Measurements from ENCODE around the gene EEF1A1.
"Not testable (repeated sequence)": the region's sequence is repeated elsewhere in the genome, so short reads cannot be mapped to it uniquely, and the experiment has no call there.

EEF1A1 gene

DNA sequence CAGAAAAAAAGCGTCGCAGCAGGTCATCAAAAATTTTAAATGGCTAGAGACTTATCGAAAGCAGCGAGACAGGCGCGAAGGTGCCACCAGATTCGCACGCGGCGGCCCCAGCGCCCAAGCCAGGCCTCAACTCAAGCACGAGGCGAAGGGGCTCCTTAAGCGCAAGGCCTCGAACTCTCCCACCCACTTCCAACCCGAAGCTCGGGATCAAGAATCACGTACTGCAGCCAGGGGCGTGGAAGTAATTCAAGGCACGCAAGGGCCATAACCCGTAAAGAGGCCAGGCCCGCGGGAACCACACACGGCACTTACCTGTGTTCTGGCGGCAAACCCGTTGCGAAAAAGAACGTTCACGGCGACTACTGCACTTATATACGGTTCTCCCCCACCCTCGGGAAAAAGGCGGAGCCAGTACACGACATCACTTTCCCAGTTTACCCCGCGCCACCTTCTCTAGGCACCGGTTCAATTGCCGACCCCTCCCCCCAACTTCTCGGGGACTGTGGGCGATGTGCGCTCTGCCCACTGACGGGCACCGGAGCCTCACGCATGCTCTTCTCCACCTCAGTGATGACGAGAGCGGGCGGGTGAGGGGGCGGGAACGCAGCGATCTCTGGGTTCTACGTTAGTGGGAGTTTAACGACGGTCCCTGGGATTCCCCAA lies at the start of gene EEF1A1:
Gene EEF1A1 (minus strand): TSS at position 345 of the 663 bp plus-strand sequence. CDS start 1,006 bp downstream, outside the sequence.
- DNase-seq, result peak; percentile 100

DNA sequence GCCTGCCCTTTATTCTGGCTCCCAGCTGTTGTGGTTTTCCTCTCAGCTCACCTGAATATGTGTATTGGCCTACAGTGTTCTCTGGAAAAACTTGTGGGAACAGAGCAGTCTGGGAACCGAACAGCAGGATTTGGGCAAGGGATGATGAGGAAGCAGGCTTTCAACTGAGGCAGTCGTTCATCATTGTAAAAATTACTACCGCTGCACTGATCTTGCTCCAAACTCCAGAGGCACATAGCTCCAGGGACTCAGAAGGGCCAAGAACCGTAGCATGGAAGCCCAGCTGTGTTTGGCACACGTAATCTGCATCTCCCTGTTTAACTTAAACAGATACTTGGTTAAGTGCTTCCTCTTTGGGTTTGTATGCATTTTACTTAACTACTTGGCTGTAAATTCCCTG lies 48.3 kb upstream of the EEF1A1 start:
- no peak for DNase-seq

GRCh38 chr6:73566954-73567591 lies 46.2 kb upstream of the EEF1A1 start:
- no peak for DNase-seq

GRCh38 chr6:73566486-73566871 lies 45.6 kb upstream of the EEF1A1 start:
- not testable (repeated sequence) for DNase-seq

DNA sequence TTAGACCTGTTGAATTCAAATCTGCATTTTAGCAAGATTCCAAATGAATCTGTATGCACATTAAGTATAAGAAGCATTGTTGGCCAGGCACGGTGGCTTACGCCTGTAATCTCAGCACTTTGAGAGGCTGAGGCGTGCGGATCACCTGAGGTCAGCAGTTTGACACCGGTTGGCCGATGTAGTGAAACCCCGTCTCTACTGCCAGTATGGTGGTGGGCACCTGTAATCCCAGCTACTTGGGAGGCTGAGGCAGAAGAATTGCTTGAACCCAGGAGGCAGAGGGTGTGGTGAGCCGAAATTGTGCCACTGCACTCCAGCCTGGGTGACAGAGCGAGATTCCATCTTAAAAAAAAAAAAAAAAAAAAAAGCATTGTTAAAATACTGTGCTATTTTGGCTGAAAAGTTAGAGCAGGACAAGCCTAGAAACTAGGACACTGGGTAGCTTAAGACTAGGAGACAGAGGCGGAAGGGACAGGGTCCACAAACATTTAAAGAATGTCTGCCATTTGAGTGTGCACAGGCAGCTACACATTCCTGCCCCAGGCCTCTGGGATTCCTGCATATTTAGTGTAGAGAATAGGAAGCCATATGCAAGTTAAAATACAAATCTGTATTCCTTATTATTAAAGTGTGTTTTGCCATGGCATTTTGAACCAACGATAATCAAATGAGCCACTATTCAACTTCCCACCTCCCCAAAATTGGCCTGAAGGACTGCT lies 45.1 kb upstream of the EEF1A1 start:
- DNase-seq, result no peak

- DNase-seq, result no peak
These were observed 43.9 kb upstream of the EEF1A1 start for GRCh38 chr6:73564578-73565345.

GRCh38 chr6:73562558-73562957 lies 41.7 kb upstream of the EEF1A1 start:
- DNase-seq, result no peak

DNA sequence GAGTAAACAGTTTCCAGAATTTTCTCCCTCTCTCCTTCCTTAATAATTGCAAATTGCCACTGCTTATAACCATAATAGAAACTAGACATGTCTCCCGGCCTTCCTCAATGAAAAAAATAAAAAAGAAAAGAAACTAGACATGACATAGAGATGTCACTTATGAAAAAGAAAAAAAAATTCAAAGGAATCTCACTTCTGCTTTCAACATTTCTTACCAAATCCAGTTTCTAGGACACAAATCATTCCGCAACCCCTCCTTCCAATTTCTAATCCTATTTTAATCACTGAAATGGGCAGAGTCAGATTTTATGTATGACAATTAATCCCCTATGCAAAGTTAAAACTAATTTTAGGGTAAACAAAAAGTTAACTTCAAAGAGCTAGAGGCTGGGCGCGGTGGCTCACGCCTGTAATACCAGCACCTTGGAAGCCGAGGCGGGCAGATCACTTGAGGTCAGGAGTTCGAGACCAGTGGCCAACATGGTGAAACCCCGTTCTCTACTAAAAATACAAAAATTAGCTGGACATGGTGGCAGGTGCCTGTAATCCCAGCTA lies 40.1 kb upstream of the EEF1A1 start:
- DNase-seq, result no peak

DNA sequence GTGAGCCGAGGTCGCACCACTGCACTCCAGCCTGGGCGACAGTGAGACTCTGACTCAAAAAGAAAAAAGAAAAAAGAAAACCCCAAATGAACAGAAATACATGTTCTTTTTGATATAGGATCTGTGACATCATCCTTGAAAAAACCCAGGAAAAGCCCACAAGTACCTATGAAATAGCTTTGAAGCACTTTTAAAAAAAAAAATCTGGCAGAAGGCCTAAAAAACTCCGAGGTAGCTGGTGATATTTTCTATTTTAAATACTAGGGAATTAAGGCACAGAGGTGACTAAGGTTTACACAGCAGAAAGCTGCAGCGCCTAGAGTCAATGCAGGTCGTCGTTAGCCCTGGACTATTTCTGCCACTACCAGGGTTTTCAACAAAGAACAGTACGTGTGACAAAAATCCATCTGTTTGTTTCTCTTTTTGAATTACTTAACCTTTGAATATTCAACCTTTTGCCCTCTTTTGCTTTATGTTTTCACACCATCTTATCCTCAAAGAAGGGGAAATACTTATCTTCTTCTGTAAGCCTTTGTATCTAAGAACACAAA lies 39.4 kb upstream of the EEF1A1 start:
- no peak for DNase-seq

GRCh38 chr6:73559399-73559794 lies 38.6 kb upstream of the EEF1A1 start:
- DNase-seq, result not testable (repeated sequence)

DNA sequence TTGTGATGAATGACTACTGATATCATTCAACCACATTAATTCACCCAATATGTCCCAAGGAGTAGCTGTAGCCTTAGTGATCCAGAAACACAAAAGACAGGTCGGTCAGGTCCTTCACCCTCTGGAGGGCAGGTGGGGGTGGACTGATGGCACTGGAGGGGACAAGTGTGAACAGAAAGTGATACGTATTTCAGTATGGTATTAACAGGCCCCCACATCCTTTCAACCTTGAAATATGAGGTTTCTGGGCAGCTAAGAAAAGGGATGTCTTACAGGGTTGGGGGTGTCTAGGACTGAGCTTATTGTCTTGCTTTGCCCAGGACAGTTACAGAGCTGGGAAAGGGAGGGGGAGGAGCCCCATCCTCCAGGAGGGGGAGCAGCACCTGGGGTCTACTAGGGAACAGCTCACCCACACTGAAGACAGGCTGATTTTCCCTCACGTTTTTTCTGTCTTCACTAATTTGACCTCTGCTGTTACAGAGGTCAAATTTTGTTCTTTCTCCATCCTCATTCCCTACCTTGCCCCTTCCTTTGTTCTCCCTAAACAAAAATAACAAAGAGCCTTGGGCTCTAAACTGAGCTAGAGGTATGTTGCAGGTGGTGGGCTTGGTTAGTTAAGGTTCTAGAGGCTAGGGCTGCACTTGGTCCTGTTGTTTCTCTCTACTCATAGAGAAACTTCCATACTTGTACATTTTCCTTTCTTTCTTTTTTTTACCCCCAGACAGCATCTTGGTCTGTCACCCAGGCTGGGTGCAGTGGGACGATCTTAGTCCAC lies 38.0 kb upstream of the EEF1A1 start:
- DNase-seq, result no peak

- no peak for DNase-seq
These were observed 36.0 kb upstream of the EEF1A1 start for GRCh38 chr6:73556836-73557235.

- not testable (repeated sequence) for DNase-seq
These were observed 34.6 kb upstream of the EEF1A1 start for GRCh38 chr6:73555380-73555949.

DNA sequence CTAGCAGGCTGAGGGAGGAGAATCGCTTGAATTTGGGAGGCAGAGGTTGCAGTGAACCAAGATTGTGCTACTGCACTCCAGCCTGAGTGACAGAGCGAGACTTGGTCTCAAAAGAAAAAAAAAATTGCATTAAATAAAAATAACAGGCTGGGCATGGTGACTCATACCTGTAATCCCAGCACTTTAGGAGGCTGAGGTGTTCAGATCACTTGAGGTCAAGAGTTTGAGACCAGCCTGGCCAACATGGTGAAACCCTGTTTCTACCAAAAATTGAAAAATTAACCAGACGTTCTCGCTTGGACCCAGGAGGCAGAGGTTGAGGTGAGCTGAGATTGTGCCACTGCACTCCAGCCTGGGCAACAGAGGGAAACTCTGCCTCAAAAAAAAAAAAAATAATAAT lies 30.3 kb upstream of the EEF1A1 start:
- not testable (repeated sequence) for DNase-seq

DNA sequence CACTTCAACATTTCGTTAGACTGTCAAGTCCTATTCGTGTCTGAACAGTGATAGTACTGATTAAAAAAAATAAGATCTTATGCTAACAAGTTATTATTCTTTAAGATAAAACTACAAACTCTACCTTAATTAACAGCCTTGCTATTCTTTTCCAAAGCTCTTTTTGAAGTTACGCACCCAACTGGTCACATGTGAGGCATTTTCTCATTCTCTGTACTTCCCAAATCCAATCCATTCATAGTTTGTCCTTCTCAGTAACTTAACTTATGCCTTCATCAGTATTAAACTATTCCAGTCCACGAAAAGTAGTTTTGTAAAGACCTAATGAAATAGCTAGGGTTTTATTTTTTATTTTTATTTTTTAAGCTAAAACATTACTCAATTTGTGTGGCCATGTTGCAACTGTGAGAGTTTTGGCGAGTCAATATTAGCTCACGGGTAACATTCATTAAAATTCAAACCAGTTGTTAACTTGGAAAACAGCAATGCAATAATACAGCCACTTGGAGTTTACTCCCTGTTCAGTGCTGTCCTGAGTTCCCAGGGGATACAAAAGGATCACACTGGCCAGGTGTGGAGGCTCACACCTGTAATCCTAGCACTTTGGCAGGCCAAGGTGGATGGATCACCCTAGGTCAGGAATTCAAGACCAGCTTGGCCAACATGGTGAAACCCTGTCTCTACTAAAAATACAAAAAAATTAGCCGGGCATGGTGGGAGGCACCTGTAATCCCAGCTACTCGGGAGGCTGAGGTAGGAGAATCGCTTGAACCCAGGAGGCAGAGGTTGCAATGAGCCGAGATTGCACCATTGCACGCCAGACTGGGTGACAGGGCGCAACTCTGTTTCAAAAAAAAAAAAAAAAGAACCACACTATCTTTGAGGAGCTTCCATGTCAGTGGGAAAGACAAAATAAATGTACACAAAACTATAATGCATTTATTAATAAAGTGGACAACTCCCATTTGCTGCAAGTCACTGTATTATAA lies 27.9 kb upstream of the EEF1A1 start:
- DNase-seq, result no peak

GRCh38 chr6:73547036-73547435 lies 26.2 kb upstream of the EEF1A1 start:
- no peak for DNase-seq

DNA sequence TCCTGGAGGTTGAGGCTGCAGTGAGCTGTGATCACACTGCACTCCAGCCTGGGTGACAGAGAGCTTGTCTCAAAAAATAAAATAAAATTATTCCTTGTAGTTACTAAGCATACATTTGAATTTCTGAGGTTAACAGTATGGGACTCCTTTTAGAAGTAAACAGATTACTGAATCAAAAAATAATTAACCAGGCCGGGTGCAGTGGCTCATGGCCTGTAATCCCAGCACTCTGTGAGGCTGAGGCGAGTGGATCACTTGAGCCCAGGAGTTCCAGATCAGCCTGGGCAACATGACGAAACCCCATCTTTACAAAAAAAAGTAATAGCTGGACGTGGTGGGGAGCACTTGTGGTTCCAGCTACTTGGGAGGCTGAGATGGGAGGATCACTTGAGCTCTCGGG lies 22.1 kb upstream of the EEF1A1 start:
- DNase-seq, result no peak

DNA sequence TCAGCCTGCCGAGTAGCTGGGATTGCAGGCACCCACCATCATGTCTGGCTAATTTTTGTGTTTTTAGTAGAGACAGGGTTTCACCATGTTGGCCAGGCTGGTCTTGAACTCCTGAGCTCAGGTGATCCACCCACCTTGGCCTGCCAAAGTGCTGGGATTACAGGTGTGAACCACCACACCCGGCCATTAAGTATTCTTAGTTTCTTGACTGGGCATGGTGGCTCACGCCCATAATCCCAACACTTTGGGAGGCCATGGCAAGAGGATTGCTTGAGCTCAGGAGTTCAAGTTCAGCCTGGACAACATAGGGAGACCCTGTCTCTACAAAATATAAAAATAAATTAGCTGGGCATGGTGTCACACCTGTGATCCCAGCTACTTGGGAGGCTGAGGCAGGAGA lies 21.6 kb upstream of the EEF1A1 start:
- not testable (repeated sequence) for DNase-seq

DNA sequence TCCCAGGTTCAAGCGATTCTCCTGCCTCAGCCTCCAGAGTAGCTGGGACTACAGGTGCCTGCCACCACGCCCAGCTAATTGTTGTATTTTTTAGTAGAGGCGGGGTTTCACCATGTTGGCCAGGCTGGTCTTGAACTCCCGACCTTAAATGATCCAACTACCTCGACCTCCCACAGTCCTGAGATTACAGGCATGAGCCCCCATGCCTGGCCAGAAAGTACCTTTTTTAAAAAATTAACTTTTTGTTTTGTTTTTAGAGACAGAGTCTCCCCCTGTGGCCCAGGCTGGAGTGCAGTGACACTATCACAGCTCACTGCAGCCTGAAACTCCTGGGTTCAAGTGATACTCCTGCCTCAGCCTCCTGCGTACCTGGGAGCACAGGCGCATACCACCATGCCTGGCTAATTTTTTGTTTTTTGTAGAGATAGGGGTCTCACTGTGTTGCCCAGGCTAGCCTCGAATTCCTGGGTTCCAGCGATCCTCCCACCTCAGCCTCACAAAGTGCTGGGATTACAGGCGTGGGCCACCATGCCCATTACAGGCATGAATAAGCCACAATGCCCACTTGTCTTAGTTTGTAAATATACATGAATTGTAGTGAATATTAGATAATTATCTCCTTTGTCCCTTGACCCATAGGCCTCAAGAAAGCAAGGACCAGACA lies 17.4 kb upstream of the EEF1A1 start:
- no peak for DNase-seq

DNA sequence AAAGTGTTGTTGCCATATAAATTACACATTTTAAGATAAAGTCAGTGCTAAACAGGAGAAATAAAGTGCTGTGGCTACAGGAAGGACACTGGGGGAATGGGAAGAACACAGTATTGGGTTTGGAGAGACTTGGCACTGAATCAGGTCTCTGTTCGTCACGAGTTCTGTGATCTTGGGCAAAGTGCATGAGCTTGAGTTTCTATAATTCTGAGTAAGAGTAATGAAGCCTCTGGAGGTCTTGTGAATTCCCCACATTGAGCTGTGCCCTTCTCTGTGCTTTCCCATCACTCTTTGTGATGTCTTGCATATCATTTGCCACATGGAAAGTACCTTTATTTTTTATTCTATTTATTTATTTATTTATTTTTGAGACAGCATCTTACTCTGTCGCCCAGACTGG lies 16.8 kb upstream of the EEF1A1 start:
- DNase-seq, result no peak

All from activated CD4-positive, alpha-beta T cell treated with anti-CD3 and anti-CD28 coated beads, Interleukin-2, amount 50 U/mL, for 4 hours (primary cell).